RWPE1 (cell line): ENCODE data around the gene ANKDD1A.

Experiments
- CTCF ChIA-PET: fragments of 350-600 bp; sonication (Branson Sonifier 250); formaldehyde crosslinking; extraction: SDS; loops from one replicate; lab custom pipeline; 2021; lab: Yijun Ruan, JAX
- POLR2A ChIA-PET: fragments of 400-600 bp; formaldehyde crosslinking; extraction: SDS; loops from one replicate; lab custom pipeline; 2020; ENCODE audit warnings: antibody characterized with exemption; ENCODE audit not compliant: low non-redundant PET; lab: Yijun Ruan, JAX
- DNase-seq: peaks from one replicate; pipeline ENCODE4 v3.0.0; 2012; ENCODE audit warnings: low spot score
- H3K27ac ChIP-seq: fragments of 450-650 bp; 2 replicates; pipeline ENCODE4 v1.5.1; 2017
- CTCF ChIP-seq: fragments of 450-650 bp; conservative IDR thresholded peaks from 2 replicates; pipeline ENCODE4 v1.5.1; 2017; ENCODE audit warnings: low read depth, mild to moderate bottlenecking

The ANKDD1A gene

GRCh38 chr15:64905119-64905831, 6.4 kb upstream of the ANKDD1A start:
- no peak overlapping the region; the same call in 1 of the 2 replicates for H3K27ac ChIP-seq
- DNase-seq, result peak; percentile 48
- TF ChIP-seq CTCF, result peak; percentile 70; the same call in 1 of the 2 replicates
- POLR2A ChIA-PET, result no interaction called here
- CTCF ChIA-PET, result interaction anchor here (0.6 kb wide), 1 partner anchor 453 kb away, joined by 5 read pairs; no protein-coding TSS in a partner anchor

- CTCF ChIA-PET, result no interaction called here
Measured at GRCh38 chr15:64905941-64906340, 5.8 kb upstream of the ANKDD1A start.

DNA sequence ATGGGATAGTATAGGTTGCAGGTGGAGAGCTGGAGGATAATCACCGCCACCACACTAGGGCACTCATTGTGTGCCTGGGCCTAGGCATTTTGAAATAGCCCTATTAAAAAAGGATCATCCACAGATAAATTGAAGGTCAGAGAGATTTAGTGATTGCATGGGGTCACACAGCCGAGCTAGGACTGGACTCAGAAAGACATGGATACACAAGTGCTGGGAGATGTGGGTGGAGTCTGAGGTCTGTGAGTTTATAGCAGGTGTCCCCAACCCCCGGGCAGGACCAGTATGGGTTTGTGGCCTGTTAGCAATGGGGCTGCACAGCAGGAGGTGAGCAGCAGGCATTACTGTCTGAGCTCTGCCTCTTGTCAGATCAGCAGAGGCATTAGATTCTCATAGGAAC, 5.3 kb upstream of the ANKDD1A start:
- ChIA-PET POLR2A (no interaction called here), CTCF (no interaction called here)
- no peak overlapping the region for H3K27ac ChIP-seq
- TF ChIP-seq CTCF, result no peak
- no peak for DNase-seq

More at GRCh38 chr15:64905941-64906340, 5.8 kb upstream of the ANKDD1A start:
- no peak overlapping the region for H3K27ac ChIP-seq
- POLR2A ChIA-PET, result no interaction called here
- no peak for TF ChIP-seq CTCF
- DNase-seq, result no peak

DNA sequence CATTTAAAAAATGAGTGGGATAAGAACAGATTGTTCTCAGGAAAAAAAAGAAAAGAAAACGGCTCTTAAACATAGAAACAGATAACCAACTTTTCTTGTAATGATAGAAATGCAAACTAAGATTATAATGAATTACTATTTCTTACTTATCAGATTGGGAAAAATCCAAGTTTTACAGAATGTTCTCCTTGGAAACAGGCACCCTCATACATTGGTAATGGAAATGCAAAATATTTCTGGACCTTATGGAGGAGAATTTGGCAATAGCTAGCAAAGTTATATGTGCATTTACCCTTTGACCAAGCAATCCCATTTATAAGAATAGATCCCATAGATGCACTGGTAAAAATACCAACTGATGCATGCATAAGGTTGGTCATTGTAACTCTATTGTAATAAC, 3.7 kb upstream of the ANKDD1A start:
- TF ChIP-seq CTCF, result no peak
- no peak for DNase-seq
- POLR2A ChIA-PET, result no interaction called here
- CTCF ChIA-PET, result no interaction called here
- H3K27ac ChIP-seq, result no peak overlapping the region

- no peak for DNase-seq
- CTCF ChIA-PET, result no interaction called here
- no peak overlapping the region for H3K27ac ChIP-seq
- POLR2A ChIA-PET, result no interaction called here
- TF ChIP-seq CTCF, result no peak
Measured at GRCh38 chr15:64909546-64909945, 2.2 kb upstream of the ANKDD1A start.

DNA sequence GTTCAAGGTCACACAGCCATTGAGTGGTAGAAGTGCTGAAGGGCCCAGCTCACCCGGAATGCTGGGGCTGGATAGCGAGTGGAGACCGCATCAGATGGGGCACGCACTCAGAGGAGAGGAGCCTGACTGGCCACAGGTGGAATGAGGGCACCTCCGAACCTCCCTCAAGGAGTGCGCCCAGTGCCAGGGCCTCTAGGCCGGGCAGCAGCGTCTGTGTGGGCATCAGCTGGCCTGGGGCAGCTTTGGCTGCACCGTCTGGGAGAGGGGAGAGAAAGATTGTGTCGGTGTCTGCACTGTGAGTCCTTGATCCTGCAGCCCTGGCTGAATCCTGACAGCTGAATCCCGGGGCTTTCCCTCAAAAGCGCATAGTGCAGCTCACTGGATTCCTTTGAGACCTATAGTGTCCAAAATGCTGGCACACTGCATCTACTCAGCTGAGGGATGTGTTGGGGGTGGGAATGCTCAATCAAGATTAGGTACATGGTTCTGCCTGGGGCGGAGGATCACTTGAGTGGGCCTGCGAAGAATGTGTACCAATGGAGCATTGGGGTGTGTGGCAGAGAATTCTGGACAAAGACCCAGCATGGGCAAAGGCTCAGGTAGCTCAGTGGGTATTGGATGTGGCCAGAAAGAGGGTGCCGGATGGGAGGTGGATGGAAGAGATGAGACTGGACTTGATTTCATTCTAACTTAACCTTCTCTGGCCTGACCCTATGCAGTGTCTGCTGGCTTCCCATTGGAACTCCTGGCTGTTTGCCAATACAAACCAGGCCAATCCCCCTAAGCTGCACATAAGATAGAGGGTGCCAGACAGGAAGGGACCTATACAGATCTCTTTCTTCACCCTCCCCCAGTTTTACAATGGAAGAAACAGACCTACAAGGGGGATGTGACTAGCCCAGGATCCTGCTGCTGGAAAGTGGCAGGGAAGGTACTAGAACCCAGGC, 950 bp downstream of the ANKDD1A start:
- POLR2A ChIA-PET, result interaction anchor here (0.5 kb wide), 1 partner anchor 43 kb away, joined by 4 read pairs; no protein-coding TSS in a partner anchor
- DNase-seq, result no peak
- H3K27ac ChIP-seq, result no peak overlapping the region
- no peak for TF ChIP-seq CTCF
- CTCF ChIA-PET, result interaction anchor here (0.7 to 1.4 kb wide), 3 partner anchors 19 to 103 kb away, joined by 3 to 4 read pairs (median 3); no protein-coding TSS in a partner anchor
